Measurements from ENCODE around the gene RABGGTA. TPM values are rescaled to one million over a fixed set of nuclear protein-coding genes. Genes with fewer than 3 reads are reported as not detected.

The RABGGTA gene
- total and polyA plus RNA-seq, 2 experiments from 2014 or later = 17.6 to 20.7 TPM

GRCh38 chr14:24228902-24229301 is 42.5 kb downstream of the RABGGTA start (continued):
- TF ChIP-seq, protein P1, sequence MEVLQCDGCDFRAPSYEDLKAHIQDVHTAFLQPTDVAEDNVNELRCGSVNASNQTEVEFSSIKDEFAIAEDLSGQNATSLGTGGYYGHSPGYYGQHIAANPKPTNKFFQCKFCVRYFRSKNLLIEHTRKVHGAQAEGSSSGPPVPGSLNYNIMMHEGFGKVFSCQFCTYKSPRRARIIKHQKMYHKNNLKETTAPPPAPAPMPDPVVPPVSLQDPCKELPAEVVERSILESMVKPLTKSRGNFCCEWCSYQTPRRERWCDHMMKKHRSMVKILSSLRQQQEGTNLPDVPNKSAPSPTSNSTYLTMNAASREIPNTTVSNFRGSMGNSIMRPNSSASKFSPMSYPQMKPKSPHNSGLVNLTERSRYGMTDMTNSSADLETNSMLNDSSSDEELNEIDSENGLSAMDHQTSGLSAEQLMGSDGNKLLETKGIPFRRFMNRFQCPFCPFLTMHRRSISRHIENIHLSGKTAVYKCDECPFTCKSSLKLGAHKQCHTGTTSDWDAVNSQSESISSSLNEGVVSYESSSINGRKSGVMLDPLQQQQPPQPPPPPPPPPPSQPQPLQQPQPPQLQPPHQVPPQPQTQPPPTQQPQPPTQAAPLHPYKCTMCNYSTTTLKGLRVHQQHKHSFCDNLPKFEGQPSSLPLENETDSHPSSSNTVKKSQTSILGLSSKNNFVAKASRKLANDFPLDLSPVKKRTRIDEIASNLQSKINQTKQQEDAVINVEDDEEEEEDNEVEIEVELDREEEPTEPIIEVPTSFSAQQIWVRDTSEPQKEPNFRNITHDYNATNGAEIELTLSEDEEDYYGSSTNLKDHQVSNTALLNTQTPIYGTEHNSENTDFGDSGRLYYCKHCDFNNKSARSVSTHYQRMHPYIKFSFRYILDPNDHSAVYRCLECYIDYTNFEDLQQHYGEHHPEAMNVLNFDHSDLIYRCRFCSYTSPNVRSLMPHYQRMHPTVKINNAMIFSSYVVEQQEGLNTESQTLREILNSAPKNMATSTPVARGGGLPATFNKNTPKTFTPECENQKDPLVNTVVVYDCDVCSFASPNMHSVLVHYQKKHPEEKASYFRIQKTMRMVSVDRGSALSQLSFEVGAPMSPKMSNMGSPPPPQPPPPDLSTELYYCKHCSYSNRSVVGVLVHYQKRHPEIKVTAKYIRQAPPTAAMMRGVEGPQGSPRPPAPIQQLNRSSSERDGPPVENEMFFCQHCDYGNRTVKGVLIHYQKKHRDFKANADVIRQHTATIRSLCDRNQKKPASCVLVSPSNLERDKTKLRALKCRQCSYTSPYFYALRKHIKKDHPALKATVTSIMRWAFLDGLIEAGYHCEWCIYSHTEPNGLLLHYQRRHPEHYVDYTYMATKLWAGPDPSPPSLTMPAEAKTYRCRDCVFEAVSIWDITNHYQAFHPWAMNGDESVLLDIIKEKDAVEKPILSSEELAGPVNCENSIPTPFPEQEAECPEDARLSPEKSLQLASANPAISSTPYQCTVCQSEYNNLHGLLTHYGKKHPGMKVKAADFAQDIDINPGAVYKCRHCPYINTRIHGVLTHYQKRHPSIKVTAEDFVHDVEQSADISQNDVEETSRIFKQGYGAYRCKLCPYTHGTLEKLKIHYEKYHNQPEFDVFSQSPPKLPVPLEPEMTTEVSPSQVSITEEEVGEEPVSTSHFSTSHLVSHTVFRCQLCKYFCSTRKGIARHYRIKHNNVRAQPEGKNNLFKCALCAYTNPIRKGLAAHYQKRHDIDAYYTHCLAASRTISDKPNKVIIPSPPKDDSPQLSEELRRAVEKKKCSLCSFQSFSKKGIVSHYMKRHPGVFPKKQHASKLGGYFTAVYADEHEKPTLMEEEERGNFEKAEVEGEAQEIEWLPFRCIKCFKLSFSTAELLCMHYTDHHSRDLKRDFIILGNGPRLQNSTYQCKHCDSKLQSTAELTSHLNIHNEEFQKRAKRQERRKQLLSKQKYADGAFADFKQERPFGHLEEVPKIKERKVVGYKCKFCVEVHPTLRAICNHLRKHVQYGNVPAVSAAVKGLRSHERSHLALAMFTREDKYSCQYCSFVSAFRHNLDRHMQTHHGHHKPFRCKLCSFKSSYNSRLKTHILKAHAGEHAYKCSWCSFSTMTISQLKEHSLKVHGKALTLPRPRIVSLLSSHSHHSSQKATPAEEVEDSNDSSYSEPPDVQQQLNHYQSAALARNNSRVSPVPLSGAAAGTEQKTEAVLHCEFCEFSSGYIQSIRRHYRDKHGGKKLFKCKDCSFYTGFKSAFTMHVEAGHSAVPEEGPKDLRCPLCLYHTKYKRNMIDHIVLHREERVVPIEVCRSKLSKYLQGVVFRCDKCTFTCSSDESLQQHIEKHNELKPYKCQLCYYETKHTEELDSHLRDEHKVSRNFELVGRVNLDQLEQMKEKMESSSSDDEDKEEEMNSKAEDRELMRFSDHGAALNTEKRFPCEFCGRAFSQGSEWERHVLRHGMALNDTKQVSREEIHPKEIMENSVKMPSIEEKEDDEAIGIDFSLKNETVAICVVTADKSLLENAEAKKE (CRISPR knock-in tag; IDR thresholded peaks at IDR 0.05) = no peak
- TF ChIP-seq STAT1 (IDR thresholded peaks at IDR 0.05; ENCODE audit: unreplicated experiment) (no peak), EZH2 (IDR thresholded peaks at IDR 0.05; ENCODE audit: low read depth, unreplicated experiment) (no peak), ZNF114 (CRISPR knock-in tag; IDR thresholded peaks at IDR 0.05) (no peak), EZH2phosphoT487 (IDR thresholded peaks at IDR 0.05; ENCODE audit: unreplicated experiment) (no peak), CREB1 (CRISPR knock-in tag; IDR thresholded peaks at IDR 0.05; ENCODE audit: low read depth) (no peak), NANOG (IDR thresholded peaks at IDR 0.05; ENCODE audit: borderline replicate concordance) (no peak), CTCF (conservative IDR thresholded peaks at IDR 0.05; ENCODE audit: low read depth in 2 of 2) (no peak)

DNA sequence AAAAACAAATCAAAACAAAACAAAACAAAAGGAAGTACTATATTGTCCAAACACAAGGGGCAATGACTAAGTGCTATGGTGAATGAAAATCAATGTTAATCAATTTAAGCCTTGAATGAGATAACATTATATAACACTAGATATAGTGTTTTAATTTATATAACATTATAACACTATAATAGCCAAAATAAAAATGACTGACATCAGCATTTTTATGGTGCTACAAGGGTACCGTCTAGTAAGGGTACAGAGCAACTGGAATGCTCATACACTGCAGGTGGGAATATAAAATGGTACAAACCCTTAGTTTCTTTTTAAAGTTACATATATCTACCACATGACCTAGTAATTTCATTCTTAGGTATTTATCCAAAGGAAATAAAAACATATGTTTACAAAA is 44.9 kb downstream of the RABGGTA start:
- H3K27me3 Mint-ChIP-seq (ENCODE audit: insufficient read depth, low read depth, poor library complexity) = no peaks in the 10 kb centered on the region
- TF ChIP-seq JUNB (IDR thresholded peaks at IDR 0.05; ENCODE audit: unreplicated experiment) = no peak
- no peak for TF ChIP-seq ZNF114 (CRISPR knock-in tag; IDR thresholded peaks at IDR 0.05)
- no peak for TF ChIP-seq CREB1 (CRISPR knock-in tag; IDR thresholded peaks at IDR 0.05; ENCODE audit: low read depth)
- no peak for TF ChIP-seq STAT1 (IDR thresholded peaks at IDR 0.05; ENCODE audit: unreplicated experiment)
- TF ChIP-seq CTCF (conservative IDR thresholded peaks at IDR 0.05; ENCODE audit: low read depth in 2 of 2) = no peak
- no peak for TF ChIP-seq EZH2 (IDR thresholded peaks at IDR 0.05; ENCODE audit: low read depth, unreplicated experiment)
- no peak for TF ChIP-seq ETS1 (IDR thresholded peaks at IDR 0.05)

More for the DNA sequence above, 44.9 kb downstream of the RABGGTA start:
- Histone ChIP-seq H3K36me3 (ENCODE audit: insufficient read depth) (peaks cover 12% of the 10 kb centered on the region), H3K4me1 (ENCODE audit: insufficient read depth) (peaks cover 5% of the 10 kb centered on the region), H4K20me1 (replicated peaks; ENCODE audit: insufficient read depth) (peaks cover 26% of the 10 kb centered on the region), H3F3A (replicated peaks; ENCODE audit: low read depth) (no peaks in the 10 kb centered on the region), H3K9me2 (ENCODE audit: insufficient read depth) (no peaks in the 10 kb centered on the region), H3K27me3 (ENCODE audit: insufficient read depth) (no peaks in the 10 kb centered on the region), H3K4me3 (no peak overlapping the region), H3K79me2 (replicated peaks; ENCODE audit: insufficient read depth) (peaks cover 97% of the 10 kb centered on the region), H3K27ac (ENCODE audit: low read depth) (no peak overlapping the region), H3K4me2 (no peak overlapping the region), H2AFZ (no peak overlapping the region)
- Mint-ChIP-seq H3K36me3 (ENCODE audit: low read depth) (peaks cover 9% of the 10 kb centered on the region), H3K4me3 (no peak overlapping the region), H3K27ac (no peak overlapping the region), H3K9me3 (no peaks in the 10 kb centered on the region), H3K4me1 (peaks cover 6% of the 10 kb centered on the region; the same call in 1 of the 3 replicates)
- no peak for DNase-seq (ENCODE audit: low spot score)
- no peak for ATAC-seq

Data from GM23338 (cell line).